HG02759 (cell line): ENCODE data around the gene HOXA13.
A peak's percentile ranks its signal among the peaks of the same experiment; 100 is the strongest.

Experiments used
- ATAC-seq: cut with Tn5 transposase; IDR thresholded peaks from one replicate; pipeline ENCODE4 v1.9.1; 2021; ENCODE audit warnings: mild to moderate bottlenecking, moderate library complexity; ENCODE audit not compliant: unreplicated experiment

HOXA13 gene

DNA sequence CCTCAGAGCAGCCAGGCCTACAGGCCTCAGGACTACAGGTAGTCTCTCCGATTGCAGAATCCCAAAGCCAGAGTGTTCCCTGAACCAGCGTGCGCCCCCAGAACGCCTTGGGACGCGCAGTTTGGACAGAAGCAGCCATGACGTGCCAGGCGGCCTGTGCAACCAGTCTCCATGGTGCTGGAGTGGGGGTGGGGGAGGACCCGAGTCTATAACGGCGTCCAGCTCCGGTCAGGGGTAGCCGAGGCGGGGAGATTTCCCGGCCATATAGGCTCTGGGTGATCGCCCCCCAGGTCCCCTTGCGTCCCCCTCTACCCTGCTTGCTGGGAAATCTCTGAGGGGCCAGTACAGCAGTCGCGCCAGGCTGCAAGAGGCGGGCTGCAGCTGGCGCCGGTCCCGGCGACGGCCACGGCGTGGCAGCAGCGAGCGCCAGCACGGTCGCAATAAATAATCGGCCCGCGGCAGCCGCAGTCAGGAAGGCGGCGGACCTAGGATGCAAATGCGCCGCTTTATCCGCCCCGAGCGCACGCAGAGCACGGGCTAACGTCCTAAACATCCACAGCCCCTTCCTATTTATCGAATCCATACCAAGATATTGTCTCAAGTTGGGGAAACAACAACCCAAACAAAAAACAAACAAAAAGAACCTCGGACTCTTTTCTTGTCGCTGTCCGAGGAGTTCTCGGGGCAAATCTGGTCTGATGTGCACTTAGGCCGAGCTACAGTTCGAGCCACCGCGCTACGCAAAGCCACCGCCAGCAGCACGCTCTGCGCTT is 49.1 kb downstream of the HOXA13 start:
- ATAC-seq, result peak; percentile 86

DNA sequence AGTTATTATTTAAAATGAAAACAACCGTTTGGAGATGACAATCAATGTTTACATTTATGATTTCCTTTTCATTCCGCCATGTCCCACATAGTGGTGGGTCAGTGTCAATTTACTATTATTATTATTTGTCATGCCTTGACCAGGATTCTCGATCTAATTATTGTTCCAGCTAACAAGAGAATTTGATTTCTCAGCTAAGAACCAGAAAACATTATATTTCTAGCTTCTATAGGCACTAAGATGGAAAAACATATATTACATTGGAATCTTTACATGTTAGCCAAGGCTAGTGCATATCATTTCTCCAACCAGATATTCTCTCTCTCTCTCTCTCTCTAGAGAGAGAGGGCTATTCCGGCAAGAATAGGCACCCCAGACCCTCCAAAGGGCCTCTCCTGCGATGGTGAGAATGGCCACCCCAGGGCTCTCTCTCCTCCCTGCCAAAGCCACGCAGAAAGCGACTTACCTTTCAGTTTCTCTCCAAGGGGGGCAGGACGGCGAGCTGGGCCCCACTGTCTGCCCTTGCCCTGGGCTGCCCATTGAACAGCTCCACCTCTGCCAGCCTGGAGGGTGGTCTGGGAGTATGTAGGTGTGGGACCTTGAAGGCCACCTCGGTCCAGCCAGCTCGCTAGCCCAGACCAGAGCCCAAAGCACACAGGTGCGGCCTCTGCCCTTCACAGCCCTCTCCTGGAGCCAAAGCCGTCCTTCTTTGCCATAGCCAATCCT is 49.9 kb downstream of the HOXA13 start:
- ATAC-seq, result no peak

DNA sequence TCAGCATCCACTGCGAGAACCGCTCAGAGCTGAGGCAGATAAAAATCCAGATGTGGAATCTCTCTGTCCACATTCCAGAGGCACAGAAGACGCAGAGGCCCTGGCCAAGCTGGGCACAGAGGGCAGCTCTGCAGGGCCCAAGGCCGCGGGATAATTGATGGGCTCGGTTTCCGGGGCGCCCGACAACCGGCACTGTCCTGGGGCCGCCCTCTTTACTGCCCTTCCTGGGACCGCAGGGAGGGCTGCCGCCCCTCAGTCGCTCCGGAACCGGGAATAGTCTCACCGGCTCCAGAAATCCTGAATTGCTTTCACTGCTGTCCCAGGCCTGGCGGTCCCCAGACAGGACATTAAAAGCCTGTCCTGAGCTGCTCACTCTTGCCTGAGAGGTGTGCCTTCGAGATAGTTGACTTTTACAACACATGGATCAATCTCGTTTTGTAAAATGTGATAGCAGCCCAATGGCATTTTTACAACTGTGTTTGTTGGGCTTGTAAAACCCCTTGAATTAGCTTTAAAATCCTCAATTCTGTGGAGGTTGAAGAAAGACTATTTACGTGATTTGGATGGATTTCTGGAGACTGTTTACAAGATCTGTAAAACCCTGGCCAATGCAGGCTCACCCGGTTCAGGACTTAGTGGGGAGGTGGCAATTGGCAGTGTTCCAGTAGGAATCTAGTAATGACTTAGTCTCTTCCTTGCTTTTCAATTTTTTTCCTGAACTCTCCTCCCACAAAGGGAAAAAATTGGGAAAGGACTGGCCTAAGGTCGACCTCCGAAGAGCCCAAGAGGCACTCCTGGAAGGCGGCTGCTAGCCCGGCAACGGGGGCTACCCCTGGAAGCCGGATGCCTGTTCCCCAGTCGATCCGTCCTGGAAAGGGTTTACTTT is 50.9 kb downstream of the HOXA13 start:
- ATAC-seq, result no peak

DNA sequence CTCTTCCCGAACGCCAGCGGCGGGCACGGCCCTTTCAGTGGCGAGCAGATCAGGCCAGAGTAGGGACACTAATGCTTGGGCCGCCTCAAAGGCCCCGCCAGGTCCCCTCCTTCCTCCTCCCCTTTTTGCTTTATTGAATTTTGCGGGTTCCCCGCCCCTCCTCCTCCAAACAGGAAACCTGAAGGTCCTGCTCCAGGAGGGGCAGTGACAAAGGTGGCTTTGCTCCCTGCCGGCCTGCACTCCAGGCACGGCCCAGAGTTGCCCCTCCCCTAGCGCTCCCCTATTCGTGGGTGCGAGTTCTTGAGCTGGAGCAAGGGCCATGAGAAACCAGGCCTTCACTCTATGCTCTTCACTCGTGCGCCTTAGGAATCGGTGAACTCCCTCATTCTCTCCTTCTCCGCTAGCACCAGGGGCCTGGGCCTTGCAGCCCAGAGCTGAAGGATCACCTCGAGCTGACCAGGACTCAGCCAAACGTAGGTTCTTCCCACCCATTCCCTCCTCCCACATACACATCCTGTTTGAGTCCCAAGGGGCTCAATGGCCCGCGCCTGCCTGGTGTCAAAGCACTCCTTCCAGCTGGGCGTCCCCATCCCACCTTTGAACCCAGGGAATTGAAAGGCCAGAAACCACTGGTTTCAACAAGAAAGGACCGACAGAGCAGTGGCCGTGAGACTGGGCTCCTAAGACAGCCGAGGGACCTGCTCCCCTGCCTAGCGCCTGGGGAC is 51.7 kb downstream of the HOXA13 start:
- no peak for ATAC-seq

DNA sequence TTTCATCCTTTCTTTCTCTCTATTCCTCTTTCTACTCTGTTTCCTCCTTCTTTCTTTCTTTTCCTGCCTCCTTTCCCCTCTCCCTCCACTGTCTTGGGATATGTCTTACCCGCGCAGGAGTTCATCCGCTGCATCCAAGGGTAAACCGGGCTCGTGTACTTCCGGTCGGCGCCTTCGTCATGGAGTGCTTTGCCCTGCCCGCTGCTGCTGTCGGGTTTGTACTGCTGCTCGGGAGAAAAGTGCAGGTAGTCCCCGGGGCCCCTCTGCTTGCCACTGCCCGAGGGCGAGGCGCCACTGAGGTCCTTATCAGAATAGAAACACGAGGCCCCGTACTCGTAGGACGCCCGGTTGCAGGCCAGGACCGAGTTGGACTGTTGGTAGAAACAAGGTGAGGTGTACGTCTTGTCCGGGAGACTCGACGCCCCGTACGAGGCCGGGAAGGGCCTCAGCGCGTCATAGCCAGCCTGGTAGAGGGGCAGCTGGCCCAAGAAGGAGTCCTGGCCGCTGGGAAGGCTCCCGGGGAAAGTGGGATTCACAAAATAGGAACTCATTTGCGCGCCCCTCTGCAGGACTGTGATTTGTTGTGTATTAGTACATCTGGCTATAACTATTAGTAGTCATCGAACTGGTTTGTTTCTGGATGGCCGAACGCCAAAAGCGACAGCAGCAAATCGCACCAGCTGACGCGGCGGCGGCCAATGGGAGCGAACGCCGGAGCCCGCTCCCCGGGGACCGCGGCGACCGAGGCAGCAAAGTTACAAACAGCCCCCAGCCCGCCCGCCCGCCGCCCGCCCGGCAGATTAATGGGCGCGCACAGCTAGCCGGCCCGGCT is 52.5 kb downstream of the HOXA13 start, which contains the start of gene HOXA6:
HOXA6 (minus strand) TSS at position 576 of the 832 bp plus-strand sequence; CDS start at position 551, 25 bp downstream.
- ATAC-seq, result no peak

DNA sequence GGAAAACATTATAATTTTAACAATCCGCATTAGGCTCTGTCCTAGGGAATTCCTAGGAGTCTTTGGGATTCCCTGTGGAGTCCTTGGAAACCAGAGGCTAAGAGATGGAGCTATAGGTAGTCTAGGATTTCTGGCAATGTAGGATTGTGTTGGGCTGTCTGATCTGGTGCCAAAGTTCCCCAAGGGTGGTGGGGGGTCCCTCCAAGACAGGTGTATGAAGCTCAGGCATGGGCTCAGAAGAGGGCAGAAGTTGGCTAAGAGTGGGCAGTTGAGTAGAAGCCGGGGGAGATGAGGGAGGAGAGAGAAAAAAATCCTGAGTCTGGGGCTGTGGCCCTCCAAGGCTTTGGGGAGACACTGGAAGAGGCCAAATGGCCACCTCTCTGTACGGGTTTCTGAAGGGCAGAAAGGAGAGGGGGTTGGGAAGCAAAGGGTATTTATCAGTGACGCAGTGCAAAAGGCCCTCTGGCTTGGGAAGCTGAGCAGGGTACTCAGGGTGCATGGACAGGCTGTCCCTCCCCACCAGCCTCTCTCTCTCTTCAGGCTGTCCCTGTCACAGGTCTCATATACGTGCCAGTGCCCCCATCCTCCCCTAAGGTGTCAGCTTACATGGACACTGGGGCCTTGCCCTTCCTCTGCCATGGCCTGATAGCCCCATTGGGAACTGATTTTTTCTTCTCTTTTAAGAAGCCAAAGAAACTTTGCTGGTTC is 53.2 kb downstream of the HOXA13 start:
- no peak for ATAC-seq

DNA sequence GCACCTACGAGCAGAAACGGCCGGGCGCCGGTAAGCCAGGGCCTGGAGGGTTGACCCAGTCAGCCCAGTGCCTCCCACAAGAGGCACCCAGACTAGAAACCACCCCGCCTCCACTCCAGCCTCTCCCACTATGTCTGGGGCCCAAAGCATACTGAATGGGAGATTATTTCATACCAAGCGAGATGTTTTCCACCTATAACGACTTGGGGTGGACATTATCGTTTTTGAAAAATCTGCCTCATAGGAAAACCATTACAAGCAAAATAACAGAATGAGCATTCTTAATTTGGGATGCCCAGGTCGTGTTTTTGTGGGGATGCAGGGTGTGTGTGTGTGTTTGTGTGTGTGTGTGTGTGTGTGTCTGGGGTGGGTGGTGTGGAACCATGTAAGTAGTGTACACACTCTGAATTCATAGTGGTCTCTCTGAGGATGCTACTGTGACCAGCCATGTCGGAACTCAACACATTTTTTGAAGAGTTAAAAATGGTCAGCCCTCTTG is 53.9 kb downstream of the HOXA13 start:
- ATAC-seq, result no peak

DNA sequence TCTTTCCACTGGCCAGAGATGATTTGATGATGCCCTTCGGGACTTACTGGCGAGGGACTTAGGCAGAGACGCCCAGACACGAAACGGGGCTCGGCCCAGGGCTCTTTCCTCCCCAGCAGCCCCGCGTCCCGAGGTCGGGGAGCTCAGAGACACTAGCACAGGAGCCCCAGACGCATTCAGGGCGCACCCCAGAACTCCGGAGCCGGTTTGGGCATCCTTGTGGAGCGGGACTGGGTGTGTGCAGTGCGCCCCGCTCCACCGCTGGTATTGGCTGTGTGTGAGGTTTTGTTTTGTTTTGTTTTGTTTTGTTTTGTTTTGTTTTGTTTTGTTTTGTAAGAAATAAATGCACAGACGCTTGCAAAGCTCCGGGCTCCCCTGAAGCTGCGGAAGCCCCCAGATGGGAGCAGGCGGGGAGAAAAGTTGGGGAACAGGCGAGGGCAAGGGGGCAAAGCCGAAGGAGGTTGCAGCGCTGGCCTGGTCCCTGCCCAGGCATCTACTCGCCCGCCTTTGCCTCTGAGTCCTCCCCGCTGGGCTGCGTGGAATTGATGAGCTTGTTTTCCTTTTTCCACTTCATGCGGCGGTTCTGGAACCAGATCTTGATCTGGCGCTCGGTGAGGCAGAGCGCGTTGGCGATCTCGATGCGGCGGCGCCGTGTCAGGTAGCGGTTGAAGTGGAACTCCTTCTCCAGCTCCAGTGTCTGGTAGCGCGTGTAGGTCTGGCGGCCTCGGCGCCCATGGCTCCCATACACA is 54.6 kb downstream of the HOXA13 start:
- ATAC-seq, result no peak

DNA sequence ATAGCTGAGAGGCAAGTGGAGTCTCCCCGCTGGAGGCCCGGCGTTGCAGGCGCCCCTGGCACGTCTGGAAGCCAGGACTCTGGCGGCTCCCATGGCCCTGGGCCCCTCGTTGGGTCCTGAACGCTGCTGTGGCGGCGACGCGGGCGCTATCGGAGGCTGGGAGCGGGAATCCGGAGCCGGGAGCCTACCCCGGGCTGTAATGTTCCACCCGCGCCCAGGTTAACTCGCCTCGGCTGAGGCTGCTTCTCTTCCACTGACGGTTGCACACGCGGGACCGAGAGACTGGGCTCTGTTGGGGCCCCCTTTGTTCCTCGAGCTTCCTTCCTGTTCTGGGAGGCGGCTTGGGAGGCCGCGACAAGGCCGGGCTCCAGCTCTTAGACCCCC is 55.1 kb downstream of the HOXA13 start:
- no peak for ATAC-seq
